Panc1 (cell line): Measurements from ENCODE around the gene LMCD1. TPM values are rescaled to one million over a fixed set of nuclear protein-coding genes. Genes with fewer than 3 reads are reported as not detected.

Experiments
- ATAC-seq: fragments of 200-7000 bp; cut with Tn5 transposase; 2 replicates; pipeline ENCODE4 v1.9.1; 2020; ENCODE audit warnings: mild to moderate bottlenecking, moderate library complexity
- Bru-seq: library from RNA; stranded (reverse); fragments of 400-500 nt; gene quantifications from one replicate; lab custom pipeline; 2021; lab: Mats Ljungman, UMichigan
- BruChase-seq, 2 experiments: library from RNA; stranded (reverse); fragments of 400-500 nt; gene quantifications; one replicate each; lab custom pipeline; 2021; lab: Mats Ljungman, UMichigan
- BruUV-seq: library from RNA; stranded (reverse); fragments of 400-500 nt; replicated peaks from 2 replicates; lab custom pipeline; 2021; lab: Mats Ljungman, UMichigan
- CTCF ChIA-PET: fragments of 300-600 bp; sonication (Branson Sonifier 250); formaldehyde crosslinking; loops from one replicate; lab custom pipeline; 2022; ENCODE audit warnings: antibody characterized with exemption; lab: Charles Lee
- POLR2A ChIA-PET: fragments of 300-600 bp; sonication (Branson Sonifier 250); formaldehyde crosslinking; loops from one replicate; lab custom pipeline; 2022; ENCODE audit warnings: antibody characterized with exemption; lab: Charles Lee
- DNase-seq: peaks from one replicate; pipeline ENCODE4 v3.0.0-alpha.2; 2010; ENCODE audit warnings: low read depth, low spot score
- H3K27ac ChIP-seq: 2 replicates; pipeline ENCODE4 v1.5.1; 2011; ENCODE audit warnings: mild to moderate bottlenecking, low read length, inconsistent platforms
- H3K27me3 ChIP-seq: fragments of 200-500 bp; sonication (Bioruptor generic); 2 replicates; pipeline ENCODE4 v1.6.0; 2014; ENCODE audit warnings: low read length, inconsistent platforms; ENCODE audit not compliant: control insufficient read depth, insufficient read depth
- H3K36me3 ChIP-seq: fragments of 200-500 bp; sonication (Bioruptor generic); 2 replicates; pipeline ENCODE4 v1.5.1; 2014; ENCODE audit warnings: inconsistent platforms, mild to moderate bottlenecking, low read length, moderate library complexity; ENCODE audit not compliant: control insufficient read depth, insufficient read depth
- H3K4me1 ChIP-seq: 2 replicates; pipeline ENCODE4 v1.5.1; 2011; ENCODE audit warnings: inconsistent platforms, mild to moderate bottlenecking, low read length, moderate library complexity; ENCODE audit not compliant: control insufficient read depth, insufficient read depth
- H3K4me3 ChIP-seq, 2 experiments: 2 replicates each; pipeline ENCODE4 v1.5.1; 2011 to 2012; ENCODE audit warnings: low read depth in 2 of 2, low read length in 2 of 2, mild to moderate bottlenecking in 2 of 2, inconsistent platforms in 1 of 2, moderate library complexity in 1 of 2
- H3K9me3 ChIP-seq: fragments of 200-500 bp; sonication (Bioruptor generic); 2 replicates; pipeline ENCODE4 v1.5.1; 2014; ENCODE audit warnings: low read depth, mild to moderate bottlenecking, inconsistent platforms, low read length, moderate library complexity; ENCODE audit not compliant: control insufficient read depth, insufficient read depth
- CTCF ChIP-seq: fragments of 450-650 bp; IDR thresholded peaks from 2 replicates; pipeline ENCODE4 v1.5.1; 2017; ENCODE audit warnings: mild to moderate bottlenecking
- POLR2AphosphoS5 ChIP-seq: IDR thresholded peaks from 2 replicates; pipeline ENCODE4 v1.6.1; 2012; ENCODE audit warnings: mild to moderate bottlenecking, low read depth, low read length, moderate library complexity
- SIN3A ChIP-seq: IDR thresholded peaks from 2 replicates; pipeline ENCODE4 v1.6.1; 2012; ENCODE audit warnings: low read depth, mild to moderate bottlenecking, low read length, moderate library complexity, borderline replicate concordance; ENCODE audit not compliant: insufficient read depth
- TCF7L2 ChIP-seq: IDR thresholded peaks from 2 replicates; pipeline ENCODE4 v1.6.1; 2011; ENCODE audit warnings: mild to moderate bottlenecking, low read depth, low read length, inconsistent platforms
- in situ Hi-C: cut with HindIII; loops from 2 replicates; pipeline ENCODE4 v1.10.0; 2016; ENCODE audit warnings: low sequenced_read_pairs, low pct_unique_long_range_greater_than_20kb
- intact Hi-C: fragments of 100-400 bp; cut with micrococcal nuclease; formaldehyde crosslinking; loops from one replicate; pipeline ENCODE4 v1.10.0; 2022; ENCODE audit not compliant: unreplicated experiment
- long read RNA-seq: library from polyadenylated mRNA; unstranded; transcript quantifications from one replicate; pipeline ENCODE4 v2.0.0, GENCODE V29; 2021; ENCODE audit not compliant: unreplicated experiment
- polyA plus RNA-seq: library from polyadenylated mRNA; unstranded; fragments of >200 nt; gene quantifications from one replicate; pipeline ENCODE4 v1.2.1, GENCODE V29; 2012; ENCODE audit warnings: missing spikeins; ENCODE audit not compliant: insufficient read length
- total RNA-seq: library from RNA; stranded (reverse); gene quantifications from one replicate; pipeline ENCODE4 v1.2.1, GENCODE V29; 2021; ENCODE audit not compliant: unreplicated experiment
- TF ChIP-seq, protein P1 (sequence below), 2 experiments: IDR thresholded peaks; 2 replicates each; pipeline ENCODE4 v1.6.1; 2011 to 2012; ENCODE audit warnings: low read depth in 2 of 2, control low read depth in 1 of 2, low read length in 1 of 2, mild to moderate bottlenecking in 1 of 2, moderate library complexity in 1 of 2; ENCODE audit not compliant: insufficient read depth in 1 of 2

The LMCD1 gene, protein sequence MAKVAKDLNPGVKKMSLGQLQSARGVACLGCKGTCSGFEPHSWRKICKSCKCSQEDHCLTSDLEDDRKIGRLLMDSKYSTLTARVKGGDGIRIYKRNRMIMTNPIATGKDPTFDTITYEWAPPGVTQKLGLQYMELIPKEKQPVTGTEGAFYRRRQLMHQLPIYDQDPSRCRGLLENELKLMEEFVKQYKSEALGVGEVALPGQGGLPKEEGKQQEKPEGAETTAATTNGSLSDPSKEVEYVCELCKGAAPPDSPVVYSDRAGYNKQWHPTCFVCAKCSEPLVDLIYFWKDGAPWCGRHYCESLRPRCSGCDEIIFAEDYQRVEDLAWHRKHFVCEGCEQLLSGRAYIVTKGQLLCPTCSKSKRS
- total RNA-seq (24.8 TPM), Bru-seq, nascent RNA (percentile 72 among the genes with signal in this experiment), BruChase-seq, experiment 1, labeled RNA remaining after a 2-hour chase (percentile 55 among the genes with signal in this experiment), BruChase-seq, experiment 2, labeled RNA remaining after a 6-hour chase (percentile 53 among the genes with signal in this experiment)
- 37.8 TPM for polyA plus RNA-seq
- long read RNA-seq, full-length matches to known transcripts, result 19 of 32 reads
- long read RNA-seq, partial matches to known transcripts, result 10 of 32 reads
- long read RNA-seq, other reads (novel, unspliced or antisense), result 3 of 32 reads

GRCh38 chr3:8501371-8502131 is at the start of gene LMCD1:
Gene LMCD1 (plus strand): TSS chr3:8501823. CDS start chr3:8501939, 116 bp downstream.
- Histone ChIP-seq H3K27me3 (no peaks in the 10 kb centered on the region), H3K36me3 (no peaks in the 10 kb centered on the region), H3K27ac (peak within 1 kb of the TSS; percentile 83), H3K9me3 (no peaks in the 10 kb centered on the region), H3K4me3 (peak within 1 kb of the TSS; percentile 61 to 74), H3K4me1 (peaks cover 54% of the 10 kb centered on the region)
- intact Hi-C loops, result loop anchor here (2.0 to 5.0 kb wide), 2 partner anchors 57 to 121 kb away; no protein-coding TSS in a partner anchor
- in situ Hi-C loops, result no loop called here
- ChIA-PET CTCF (interaction anchor here (0.8 kb wide), 1 partner anchor 131 kb away, joined by 3 read pairs; no protein-coding TSS in a partner anchor), POLR2A (interaction anchor here (0.7 to 1.2 kb wide), 3 partner anchors 18 to 458 kb away, joined by 3 to 8 read pairs (median 7); no protein-coding TSS in a partner anchor)
- no peak for DNase-seq
- no TSS peak for BruUV-seq
- peak; percentile 96 for ATAC-seq
- TF ChIP-seq SIN3A (0 out of 2 replicates have a peak, but pooled peaks have one; percentile 40), POLR2AphosphoS5 (peak; percentile 52; the same call in 1 of the 2 replicates), CTCF (no peak), TCF7L2 (peak; percentile 56)
- TF ChIP-seq, protein P1, sequence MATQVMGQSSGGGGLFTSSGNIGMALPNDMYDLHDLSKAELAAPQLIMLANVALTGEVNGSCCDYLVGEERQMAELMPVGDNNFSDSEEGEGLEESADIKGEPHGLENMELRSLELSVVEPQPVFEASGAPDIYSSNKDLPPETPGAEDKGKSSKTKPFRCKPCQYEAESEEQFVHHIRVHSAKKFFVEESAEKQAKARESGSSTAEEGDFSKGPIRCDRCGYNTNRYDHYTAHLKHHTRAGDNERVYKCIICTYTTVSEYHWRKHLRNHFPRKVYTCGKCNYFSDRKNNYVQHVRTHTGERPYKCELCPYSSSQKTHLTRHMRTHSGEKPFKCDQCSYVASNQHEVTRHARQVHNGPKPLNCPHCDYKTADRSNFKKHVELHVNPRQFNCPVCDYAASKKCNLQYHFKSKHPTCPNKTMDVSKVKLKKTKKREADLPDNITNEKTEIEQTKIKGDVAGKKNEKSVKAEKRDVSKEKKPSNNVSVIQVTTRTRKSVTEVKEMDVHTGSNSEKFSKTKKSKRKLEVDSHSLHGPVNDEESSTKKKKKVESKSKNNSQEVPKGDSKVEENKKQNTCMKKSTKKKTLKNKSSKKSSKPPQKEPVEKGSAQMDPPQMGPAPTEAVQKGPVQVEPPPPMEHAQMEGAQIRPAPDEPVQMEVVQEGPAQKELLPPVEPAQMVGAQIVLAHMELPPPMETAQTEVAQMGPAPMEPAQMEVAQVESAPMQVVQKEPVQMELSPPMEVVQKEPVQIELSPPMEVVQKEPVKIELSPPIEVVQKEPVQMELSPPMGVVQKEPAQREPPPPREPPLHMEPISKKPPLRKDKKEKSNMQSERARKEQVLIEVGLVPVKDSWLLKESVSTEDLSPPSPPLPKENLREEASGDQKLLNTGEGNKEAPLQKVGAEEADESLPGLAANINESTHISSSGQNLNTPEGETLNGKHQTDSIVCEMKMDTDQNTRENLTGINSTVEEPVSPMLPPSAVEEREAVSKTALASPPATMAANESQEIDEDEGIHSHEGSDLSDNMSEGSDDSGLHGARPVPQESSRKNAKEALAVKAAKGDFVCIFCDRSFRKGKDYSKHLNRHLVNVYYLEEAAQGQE (IDR thresholded peaks at IDR 0.05; ENCODE audit: insufficient read depth in 1 of 2, low read depth in 2 of 2, low read length in 1 of 2), result no peak

- POLR2A ChIA-PET, result no interaction called here
- no peaks in the 10 kb centered on the region for H3K4me1 ChIP-seq
- no peaks in the 10 kb centered on the region for H3K36me3 ChIP-seq
- H3K27me3 ChIP-seq, result no peaks in the 10 kb centered on the region
- H3K4me3 ChIP-seq, result no peak overlapping the region
- no peak for ATAC-seq
- H3K9me3 ChIP-seq, result no peaks in the 10 kb centered on the region
- no peak overlapping the region for H3K27ac ChIP-seq
- TF ChIP-seq, protein P1 (IDR thresholded peaks at IDR 0.05; ENCODE audit: insufficient read depth in 1 of 2, low read depth in 2 of 2, low read length in 1 of 2), result peak in 1 of 2 experiments; percentile 13; a peak in 1 of 4 replicates
- TF ChIP-seq CTCF, result no peak
- no peak for DNase-seq
- BruUV-seq, result no TSS peak
- in situ Hi-C loops (no loop called here), intact Hi-C loops (no loop called here)
- CTCF ChIA-PET, result no interaction called here
Observed at GRCh38 chr3:8452112-8452511, 49.5 kb upstream of the LMCD1 start.
